GM12872 (cell line): ENCODE measurements around the gene SCRT2.

ENCODE experiments used
- TF ChIP-seq, protein P1 (sequence below): IDR thresholded peaks from 3 replicates; pipeline ENCODE4 v1.5.1; 2011; ENCODE audit warnings: low read depth, mild to moderate bottlenecking, low read length, moderate library complexity; ENCODE audit not compliant: insufficient read depth

The SCRT2 gene

DNA sequence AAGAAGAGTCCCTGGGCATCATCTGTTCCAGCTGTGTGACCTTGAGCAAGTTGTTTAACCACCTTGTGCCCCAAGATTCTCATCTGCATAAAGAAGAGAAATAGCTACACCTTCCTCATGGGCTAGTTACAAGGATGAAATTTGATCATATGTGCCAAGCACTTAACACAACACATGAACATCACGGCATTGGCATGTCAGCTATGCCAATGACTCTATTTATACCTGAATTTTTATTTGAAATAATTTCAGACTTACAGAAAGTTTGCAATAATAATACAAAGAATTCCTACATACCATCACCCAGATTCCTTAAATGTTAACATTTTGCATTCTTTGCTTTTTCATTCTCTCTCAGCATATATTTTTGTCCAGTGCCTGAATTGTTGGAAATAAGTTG, 44.5 kb downstream of the SCRT2 start:
- TF ChIP-seq, protein P1, sequence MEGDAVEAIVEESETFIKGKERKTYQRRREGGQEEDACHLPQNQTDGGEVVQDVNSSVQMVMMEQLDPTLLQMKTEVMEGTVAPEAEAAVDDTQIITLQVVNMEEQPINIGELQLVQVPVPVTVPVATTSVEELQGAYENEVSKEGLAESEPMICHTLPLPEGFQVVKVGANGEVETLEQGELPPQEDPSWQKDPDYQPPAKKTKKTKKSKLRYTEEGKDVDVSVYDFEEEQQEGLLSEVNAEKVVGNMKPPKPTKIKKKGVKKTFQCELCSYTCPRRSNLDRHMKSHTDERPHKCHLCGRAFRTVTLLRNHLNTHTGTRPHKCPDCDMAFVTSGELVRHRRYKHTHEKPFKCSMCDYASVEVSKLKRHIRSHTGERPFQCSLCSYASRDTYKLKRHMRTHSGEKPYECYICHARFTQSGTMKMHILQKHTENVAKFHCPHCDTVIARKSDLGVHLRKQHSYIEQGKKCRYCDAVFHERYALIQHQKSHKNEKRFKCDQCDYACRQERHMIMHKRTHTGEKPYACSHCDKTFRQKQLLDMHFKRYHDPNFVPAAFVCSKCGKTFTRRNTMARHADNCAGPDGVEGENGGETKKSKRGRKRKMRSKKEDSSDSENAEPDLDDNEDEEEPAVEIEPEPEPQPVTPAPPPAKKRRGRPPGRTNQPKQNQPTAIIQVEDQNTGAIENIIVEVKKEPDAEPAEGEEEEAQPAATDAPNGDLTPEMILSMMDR: no peak

DNA sequence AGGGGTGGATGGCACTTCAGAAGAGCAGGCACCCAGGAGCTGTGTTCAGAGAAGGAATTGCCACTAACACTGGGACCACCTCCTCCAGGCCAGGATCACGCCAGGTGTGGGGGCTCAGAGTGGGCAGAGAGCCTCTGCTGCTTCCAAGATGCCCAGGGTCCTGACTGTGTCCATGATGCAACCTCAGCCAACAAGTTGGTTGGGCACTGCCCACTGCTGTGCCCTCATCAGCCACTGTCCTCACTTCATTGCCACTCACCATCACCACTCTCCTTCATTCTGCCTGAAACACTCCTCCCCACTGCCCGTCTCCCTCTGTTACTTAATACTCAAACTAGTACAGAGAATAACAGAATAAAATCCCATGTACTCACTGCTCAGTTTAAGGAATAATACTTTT, 49.0 kb downstream of the SCRT2 start:
- TF ChIP-seq, protein P1: no peak

DNA sequence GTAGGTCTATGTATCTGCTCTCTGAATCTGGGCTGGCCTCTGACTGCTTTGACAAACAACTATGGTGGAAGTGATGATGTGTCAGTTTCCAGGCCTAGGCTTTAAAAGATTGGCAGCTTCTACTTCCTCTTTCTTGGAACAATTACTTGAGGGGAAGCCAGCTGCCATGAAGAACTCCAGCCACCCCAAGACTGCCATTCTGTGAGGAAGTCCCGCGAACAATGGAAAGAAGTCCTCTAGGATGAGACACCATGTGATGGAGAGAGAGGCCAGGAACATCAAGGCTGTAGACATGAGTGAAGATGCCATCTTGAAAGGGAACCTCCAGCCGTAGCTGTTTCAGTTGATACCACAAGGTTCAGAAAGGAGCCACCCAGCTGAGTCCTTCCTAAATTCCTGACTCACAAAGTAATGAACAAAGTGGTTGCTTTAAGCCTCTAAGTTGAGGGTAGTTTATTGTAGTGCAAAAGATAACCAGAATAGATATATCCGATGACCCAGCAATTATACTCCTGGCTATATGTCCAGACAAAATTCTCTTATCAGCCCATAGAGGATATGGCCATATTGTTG, 50.2 kb downstream of the SCRT2 start:
- TF ChIP-seq, protein P1: no peak

DNA sequence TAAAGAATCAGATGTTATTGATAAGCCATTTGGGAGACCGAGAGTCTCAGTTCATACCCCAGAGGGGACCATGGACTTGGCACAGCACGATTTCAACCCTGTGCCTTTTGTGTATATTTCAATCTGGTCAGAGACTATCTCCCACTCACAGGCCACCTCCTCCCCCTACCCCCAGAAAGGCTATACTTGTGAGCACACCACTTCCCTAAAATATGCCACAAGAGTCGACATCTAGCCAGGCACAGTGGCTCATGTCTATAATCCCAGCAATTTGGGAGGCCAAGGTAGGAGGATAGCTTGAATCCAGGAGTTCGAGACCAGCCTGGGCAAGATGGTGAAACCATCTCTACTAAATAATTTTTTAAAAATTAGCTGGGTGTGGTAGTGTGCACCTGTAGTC, 51.9 kb downstream of the SCRT2 start:
- TF ChIP-seq, protein P1: no peak

DNA sequence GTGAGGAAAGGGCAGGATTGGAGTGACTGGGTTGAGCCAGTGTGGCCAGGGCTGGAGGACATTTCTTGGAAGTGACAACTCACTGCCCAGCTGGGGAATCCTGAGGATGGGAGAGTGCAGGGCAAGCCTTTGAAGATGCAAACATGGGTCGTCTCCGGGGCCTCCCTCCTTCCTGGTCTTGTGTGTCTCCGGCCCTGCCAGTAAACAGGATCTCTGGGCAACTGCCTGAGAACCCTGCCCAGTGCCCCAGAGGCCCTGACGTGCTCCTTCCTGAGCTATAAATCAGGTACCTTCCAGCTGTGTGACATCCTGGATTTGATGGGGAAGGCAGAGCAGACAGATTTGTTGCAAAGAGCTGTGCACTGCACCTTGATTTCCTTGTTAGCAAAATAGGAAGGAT, 52.6 kb downstream of the SCRT2 start:
- TF ChIP-seq, protein P1: no peak

DNA sequence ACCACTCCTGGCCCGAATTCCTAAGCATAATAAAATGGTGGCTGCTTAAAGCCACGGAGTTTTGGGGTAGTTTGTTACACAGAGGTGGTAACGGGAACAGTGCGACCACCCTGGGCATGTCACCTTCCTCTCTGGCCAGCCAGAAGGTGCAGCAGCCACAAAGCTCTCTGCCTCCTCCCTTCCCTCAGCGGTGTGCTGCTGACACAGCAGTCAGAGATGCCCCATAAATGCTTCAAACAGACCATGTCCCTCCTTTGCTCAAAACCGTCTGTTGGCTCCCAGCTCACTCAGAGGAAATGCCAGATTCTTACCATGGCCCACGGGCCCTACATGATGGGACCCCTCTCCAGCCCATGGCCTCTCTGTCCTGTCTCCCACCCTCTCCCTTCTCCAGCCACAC, 53.4 kb downstream of the SCRT2 start:
- TF ChIP-seq, protein P1: no peak

DNA sequence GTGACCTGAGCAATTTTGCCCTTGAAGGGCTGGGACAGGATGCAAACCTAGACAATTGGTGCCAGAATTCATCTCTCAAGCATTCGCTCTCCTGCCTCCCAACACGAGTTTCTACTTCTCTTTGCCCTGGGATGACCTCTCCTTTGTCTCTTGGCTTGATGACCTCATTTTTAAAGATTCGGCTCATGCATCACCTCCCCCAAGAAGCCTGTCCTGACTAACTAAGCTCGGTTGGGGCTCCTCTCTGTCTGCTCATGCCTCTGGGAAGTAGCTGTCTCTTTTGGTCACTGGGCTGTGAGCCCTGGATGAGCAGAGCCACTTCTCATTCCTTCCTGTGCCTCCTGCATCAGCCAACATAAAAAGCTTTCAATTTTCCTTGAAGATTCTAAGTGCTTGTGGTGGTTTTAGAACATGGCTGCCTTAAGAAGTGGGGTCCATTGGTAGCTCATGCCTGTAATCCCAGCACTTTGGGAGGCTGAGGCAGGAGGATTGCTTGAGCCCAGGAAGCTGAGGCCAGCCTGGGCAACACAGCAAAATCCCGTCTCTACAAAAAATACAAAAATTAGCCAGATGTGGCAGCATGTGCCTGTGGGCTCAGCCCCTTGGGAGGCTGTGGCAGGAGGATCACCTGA, 54.4 kb downstream of the SCRT2 start:
- TF ChIP-seq, protein P1: no peak

DNA sequence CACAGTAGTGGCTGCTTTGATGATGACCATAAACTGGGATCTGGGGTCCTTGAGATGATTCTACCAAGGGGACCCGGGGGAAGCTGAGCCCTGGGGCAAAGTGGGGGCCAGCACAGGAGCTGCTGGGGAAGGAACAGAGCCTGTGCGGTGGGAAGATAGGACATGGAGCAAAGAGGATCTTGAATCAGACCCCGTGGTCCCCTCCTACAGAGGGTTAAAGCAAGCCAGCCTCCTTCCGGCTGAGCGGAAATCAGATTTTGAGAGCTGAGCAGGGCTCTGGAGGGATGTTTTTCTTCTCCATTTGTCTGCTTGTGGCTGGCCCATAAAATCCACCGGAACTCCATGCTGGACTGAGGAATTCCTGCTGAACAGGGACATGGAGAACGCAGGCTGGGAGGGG, 55.4 kb downstream of the SCRT2 start:
- TF ChIP-seq, protein P1: no peak
